Muscle of back (tissue), 11 donors: ENCODE data around the gene ACOT11. TPM values are rescaled to one million over a fixed set of nuclear protein-coding genes. Genes with fewer than 3 reads are reported as not detected.

Experiments used
- DNase-seq, 3 donors: peaks; one replicate each; pipeline versions ENCODE4 v3.0.0 to v3.0.0-alpha.2; 2013
- polyA plus RNA-seq, 10 donors: library from polyadenylated mRNA; unstranded; fragments of 120-200 nt; gene quantifications; one replicate each; pipeline ENCODE4 v1.2.1, GENCODE V29; 2013; ENCODE audit not compliant: insufficient read length in 10 of 10

Gene ACOT11
- polyA plus RNA-seq, 10 donors, result 2.6 to 10.0 (median 5.3) TPM

GRCh38 chr1:54559771-54560231 lies 11.8 kb downstream of the ACOT11 start:
- no peak for DNase-seq

- no peak for DNase-seq
Observed at GRCh38 chr1:54564312-54565112, 16.5 kb downstream of the ACOT11 start.

- no peak for DNase-seq
Observed at GRCh38 chr1:54565113-54565501, 17.1 kb downstream of the ACOT11 start.

- no peak for DNase-seq
Observed at GRCh38 chr1:54566438-54567141, 18.6 kb downstream of the ACOT11 start.

GRCh38 chr1:54567961-54568360 lies 19.9 kb downstream of the ACOT11 start:
- no peak for DNase-seq

- DNase-seq, result no peak
Observed at GRCh38 chr1:54569339-54569738, 21.3 kb downstream of the ACOT11 start.

- DNase-seq, result no peak
Observed at GRCh38 chr1:54570161-54570560, 22.1 kb downstream of the ACOT11 start.

- no peak for DNase-seq
Observed at GRCh38 chr1:54571326-54571725, 23.3 kb downstream of the ACOT11 start.

GRCh38 chr1:54571803-54572541 lies 23.9 kb downstream of the ACOT11 start:
- DNase-seq, result no peak

- DNase-seq, result no peak
Observed at GRCh38 chr1:54572542-54572850, 24.5 kb downstream of the ACOT11 start.

GRCh38 chr1:54574158-54574778 lies 26.2 kb downstream of the ACOT11 start:
- DNase-seq, result no peak

- DNase-seq, result no peak
Observed at GRCh38 chr1:54575161-54575560, 27.1 kb downstream of the ACOT11 start.

- no peak for DNase-seq
Observed at GRCh38 chr1:54575605-54576290, 27.7 kb downstream of the ACOT11 start.

- DNase-seq, result peak; percentile 65 to 78 (median 67)
Observed at GRCh38 chr1:54577612-54578011, 29.6 kb downstream of the ACOT11 start.

- no peak for DNase-seq
Observed at GRCh38 chr1:54579337-54579781, 31.3 kb downstream of the ACOT11 start.

GRCh38 chr1:54580856-54581550 lies 33.0 kb downstream of the ACOT11 start:
- no peak for DNase-seq

- DNase-seq, result peak; percentile 81 to 83 (median 82)
Observed at GRCh38 chr1:54581621-54582035, 33.6 kb downstream of the ACOT11 start.

GRCh38 chr1:54582566-54583306 lies 34.7 kb downstream of the ACOT11 start:
- no peak for DNase-seq

GRCh38 chr1:54583307-54583686 lies 35.3 kb downstream of the ACOT11 start:
- DNase-seq, result no peak

- peak; percentile 49 to 73 (median 59) for DNase-seq
Observed at GRCh38 chr1:54583871-54584270, 35.8 kb downstream of the ACOT11 start.
